AG04450 (cell line): Measurements from ENCODE around the gene PMVK. TPM values are rescaled to one million over a fixed set of nuclear protein-coding genes. Genes with fewer than 3 reads are reported as not detected.

Source experiments
- CTCF ChIA-PET: fragments of 300-600, 350-600 bp; formaldehyde crosslinking; extraction: SDS; loops from one replicate; lab custom pipeline; 2022; ENCODE audit warnings: antibody characterized with exemption, inconsistent platforms; lab: Charles Lee
- POLR2A ChIA-PET: fragments of 350-600 bp; formaldehyde crosslinking; extraction: SDS; loops from one replicate; lab custom pipeline; 2021; ENCODE audit warnings: antibody characterized with exemption, inconsistent platforms; lab: Yijun Ruan, JAX
- DNase-seq: peaks from one replicate; pipeline ENCODE4 v3.0.0-alpha.2; 2011; ENCODE audit warnings: low read depth, low spot score
- H3K27ac ChIP-seq: one replicate; pipeline ENCODE4 v1.5.1; 2012; ENCODE audit warnings: low read depth, low read length, control low read depth
- H3K27me3 ChIP-seq: one replicate; pipeline ENCODE4 v1.6.0; 2012; ENCODE audit warnings: low read length; ENCODE audit not compliant: control insufficient read depth, insufficient read depth
- H3K4me3 ChIP-seq: 2 replicates; pipeline ENCODE4 v1.5.1; 2011; ENCODE audit warnings: mild to moderate bottlenecking, low read depth, low read length, control low read depth
- H3K9me3 ChIP-seq: 2 replicates; pipeline ENCODE4 v1.5.1; 2012; ENCODE audit warnings: low read length; ENCODE audit not compliant: control insufficient read depth, insufficient read depth
- CTCF ChIP-seq: IDR thresholded peaks from 2 replicates; pipeline ENCODE4 v1.5.1; 2011; ENCODE audit warnings: low read depth, low read length, control low read depth, inconsistent platforms
- polyA plus RNA-seq: library from polyadenylated mRNA; depleted of rRNA; stranded (reverse); fragments of >200 nt; gene quantifications from 2 replicates; pipeline ENCODE4 v1.2.3, GENCODE V29; 2011

Gene PMVK
- polyA plus RNA-seq, 1 experiment = 21.0 TPM

DNA sequence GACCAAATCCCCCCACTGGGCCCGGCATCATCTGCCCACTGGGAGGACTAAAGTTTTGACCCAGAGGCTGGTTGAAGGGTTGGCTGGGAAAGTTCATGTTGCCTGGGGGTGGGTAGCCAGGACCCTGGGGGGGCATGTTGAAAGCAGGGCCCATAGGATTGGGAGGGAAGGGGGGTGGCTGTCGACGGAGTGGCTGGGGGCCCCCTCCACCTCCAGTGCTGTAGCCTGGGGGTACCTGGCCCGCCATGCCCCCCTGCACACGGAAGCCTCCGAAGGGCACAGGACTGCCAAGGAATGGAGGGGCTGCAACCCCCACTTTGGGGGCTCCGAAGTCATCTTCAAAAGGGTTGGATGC is 22.9 kb upstream of the PMVK start:
- Histone ChIP-seq H3K27me3 (no peaks in the 10 kb centered on the region), H3K9me3 (no peaks in the 10 kb centered on the region; the same call in 1 of the 2 replicates), H3K27ac (no peak overlapping the region), H3K4me3 (no peak overlapping the region)
- POLR2A ChIA-PET = interaction anchor here (5.6 kb wide), 1 partner anchor 12 kb away, joined by 59 read pairs; the partner anchor contains the start of gene SHC1
- no peak for TF ChIP-seq CTCF
- CTCF ChIA-PET = interaction anchor here (1.3 to 1.7 kb wide), 2 partner anchors 36 to 126 kb away, joined by 3 to 4 read pairs; no protein-coding TSS in a partner anchor
- no peak for DNase-seq

- no peaks in the 10 kb centered on the region for H3K27me3 ChIP-seq
- no peak overlapping the region for H3K4me3 ChIP-seq
- DNase-seq = no peak
- no peak overlapping the region for H3K27ac ChIP-seq
- H3K9me3 ChIP-seq = no peaks in the 10 kb centered on the region; the same call in 1 of the 2 replicates
- CTCF ChIA-PET = no interaction called here
- POLR2A ChIA-PET = interaction anchor here (5.5 to 5.6 kb wide), 2 partner anchors 12 to 13 kb away, joined by 21 to 59 read pairs; partner anchors contain the start of gene SHC1
- TF ChIP-seq CTCF = no peak
These were observed 22.3 kb upstream of the PMVK start for GRCh38 chr1:154958681-154959425.

- POLR2A ChIA-PET = interaction anchor here (5.5 kb wide), 1 partner anchor 13 kb away, joined by 21 read pairs; the partner anchor contains the start of gene SHC1
- CTCF ChIA-PET = no interaction called here
- no peak for TF ChIP-seq CTCF
- H3K9me3 ChIP-seq = no peaks in the 10 kb centered on the region; the same call in 1 of the 2 replicates
- no peak overlapping the region for H3K27ac ChIP-seq
- no peaks in the 10 kb centered on the region for H3K27me3 ChIP-seq
- no peak for DNase-seq
- no peak overlapping the region for H3K4me3 ChIP-seq
These were observed 21.5 kb upstream of the PMVK start for GRCh38 chr1:154958036-154958435.

GRCh38 chr1:154957091-154957657 is 20.7 kb upstream of the PMVK start:
- ChIA-PET CTCF (interaction anchor here (1.0 to 3.8 kb wide), 2 partner anchors 37 to 398 kb away, joined by 3 to 28 read pairs; partner anchors contain the start of gene LENEP), POLR2A (interaction anchor here (5.5 kb wide), 1 partner anchor 14 kb away, joined by 21 read pairs; the partner anchor contains the start of gene SHC1)
- TF ChIP-seq CTCF = no peak
- Histone ChIP-seq H3K27me3 (no peaks in the 10 kb centered on the region), H3K27ac (no peak overlapping the region), H3K9me3 (no peaks in the 10 kb centered on the region; the same call in 1 of the 2 replicates), H3K4me3 (no peak overlapping the region)
- DNase-seq = no peak
